NK-92 treated with Interleukin-12 subunit alpha and Interleukin-12 subunit beta, amount 100 ng/mL, for 24 hours (cell line): ENCODE data around the gene SGCB.

ENCODE experiments used
- DNase-seq: peaks from one replicate; lab custom pipeline; 2025; lab: John Stamatoyannopoulos, UW

SGCB gene

GRCh38 chr4:52019936-52020657, 18.0 kb downstream of the SGCB start, which contains the start of gene LRRC66:
TSS of gene LRRC66 (minus strand) at chr4:52020363. CDS start at chr4:52017613, 2,750 bp downstream.
- DNase-seq = no peak

GRCh38 chr4:52017814-52018213, 20.3 kb downstream of the SGCB start:
- no peak for DNase-seq

DNA sequence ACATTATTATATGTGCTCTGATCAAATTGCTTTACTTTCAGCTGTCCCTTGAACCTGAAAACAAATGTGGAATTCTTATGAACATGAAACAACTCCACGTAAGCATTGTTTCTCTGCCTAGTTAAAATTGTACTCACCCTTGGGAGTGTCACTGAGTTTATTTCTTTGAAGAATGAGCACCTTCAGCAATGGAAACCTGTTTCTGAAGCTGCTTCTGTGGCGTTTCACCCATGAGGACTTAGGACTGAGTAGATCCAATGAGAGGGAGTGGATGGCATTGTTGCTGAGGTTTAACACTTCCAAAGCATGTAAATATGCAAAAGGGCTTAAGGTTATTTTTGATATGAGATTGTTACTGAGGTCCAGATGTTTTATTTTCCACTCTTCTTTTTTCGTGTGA, 21.1 kb downstream of the SGCB start:
- no peak for DNase-seq

- no peak for DNase-seq
Measured at GRCh38 chr4:52015366-52015765, 22.7 kb downstream of the SGCB start.

- no peak for DNase-seq
Measured at GRCh38 chr4:52014903-52015302, 23.2 kb downstream of the SGCB start.

DNA sequence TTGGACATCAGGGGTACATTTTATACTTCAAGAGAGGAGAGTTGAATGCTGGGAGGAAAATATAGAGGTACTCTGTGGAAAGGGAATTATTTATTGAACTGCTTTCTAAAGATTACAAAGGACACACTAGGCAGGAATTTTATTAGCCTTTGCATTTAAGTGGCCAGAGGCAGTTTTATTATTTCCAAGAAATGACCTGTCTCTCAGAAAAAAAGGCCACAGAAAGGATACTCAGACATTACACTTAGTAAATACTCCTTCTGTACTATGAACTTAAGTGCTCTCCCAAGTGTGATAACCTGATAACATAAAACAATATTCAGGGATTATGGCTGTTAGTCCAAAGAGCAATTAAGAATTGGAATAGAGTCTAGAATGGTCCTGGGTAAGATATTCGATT, 25.4 kb downstream of the SGCB start:
- no peak for DNase-seq

DNA sequence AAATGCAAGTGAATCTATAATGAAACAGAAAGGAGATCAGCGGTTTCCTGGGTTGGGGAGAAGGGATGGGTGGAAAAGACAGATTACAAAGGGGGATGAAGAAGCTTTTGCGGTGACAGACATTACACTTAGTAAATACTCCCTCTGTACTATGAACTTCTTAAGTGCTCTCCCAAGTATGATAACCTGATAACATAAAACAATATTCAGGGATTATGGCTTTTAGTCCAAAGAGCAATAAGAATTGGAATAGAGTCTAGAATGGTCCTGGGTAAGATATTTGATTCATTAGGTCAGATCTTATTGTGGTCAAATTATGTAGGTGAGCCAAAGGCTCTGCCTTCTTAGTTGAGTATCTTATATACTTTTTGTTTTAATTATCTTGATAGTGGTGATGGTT, 27.1 kb downstream of the SGCB start:
- no peak for DNase-seq

DNA sequence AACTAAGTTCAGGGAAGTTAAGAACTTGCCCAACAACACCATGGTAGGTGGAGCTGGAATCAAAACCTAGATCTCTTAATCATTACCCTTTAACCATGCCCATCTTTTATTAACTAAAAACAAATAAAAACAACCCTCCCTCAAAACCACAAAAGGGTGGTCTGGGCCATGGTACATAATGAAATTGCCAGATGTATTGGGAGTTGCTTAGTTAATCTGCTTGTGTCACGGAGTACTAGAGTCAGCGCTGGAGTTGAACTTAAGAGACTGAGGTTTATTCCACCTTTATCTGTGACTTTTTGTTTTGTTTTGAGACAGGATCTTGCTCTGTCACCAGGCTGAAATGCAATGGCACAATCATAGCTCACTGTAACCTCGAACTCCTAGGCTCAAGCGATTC, 31.2 kb downstream of the SGCB start:
- no peak for DNase-seq

GRCh38 chr4:52005604-52006273, 32.4 kb downstream of the SGCB start:
- DNase-seq = no peak

DNA sequence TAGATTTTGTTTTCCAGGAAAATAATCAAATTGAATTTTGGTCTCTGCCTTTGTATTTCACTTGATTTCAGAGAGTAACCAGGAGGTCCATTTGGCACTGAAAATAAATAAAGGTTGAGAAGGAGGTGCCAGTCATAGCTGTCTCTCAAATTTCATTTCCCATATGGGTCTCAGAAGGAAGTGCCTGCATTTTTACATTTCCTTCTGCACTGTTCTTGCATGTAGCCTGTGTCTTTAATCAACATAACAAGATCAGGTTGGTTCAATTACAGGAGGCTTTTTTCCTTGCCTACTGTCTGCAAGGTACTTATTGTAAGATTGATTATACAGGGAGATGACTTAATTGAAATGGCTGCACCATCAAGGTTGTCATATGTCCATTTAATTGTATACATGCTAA, 33.7 kb downstream of the SGCB start:
- no peak for DNase-seq

- DNase-seq = no peak
Measured at GRCh38 chr4:52001616-52002015, 36.5 kb downstream of the SGCB start.

DNA sequence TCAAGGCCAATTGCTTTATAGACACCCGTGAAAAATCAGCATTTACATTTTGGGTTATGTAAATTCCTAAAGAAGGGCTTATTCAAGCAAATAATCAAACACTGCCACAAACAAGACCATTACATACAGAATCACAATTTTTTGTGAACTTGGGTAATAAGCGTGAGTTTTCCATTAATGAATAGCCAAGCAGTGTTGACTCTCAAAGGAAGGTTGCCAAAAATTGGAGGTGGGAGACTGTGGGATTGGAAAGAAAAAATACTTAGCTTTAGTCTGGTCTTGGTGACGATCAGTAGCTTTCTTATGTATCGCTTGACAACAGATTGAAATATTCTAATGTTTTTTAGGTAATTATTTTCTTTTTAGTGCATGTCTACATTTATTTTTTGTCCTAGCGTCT, 38.8 kb downstream of the SGCB start:
- DNase-seq = no peak

- no peak for DNase-seq
Measured at GRCh38 chr4:51998837-51999236, 39.3 kb downstream of the SGCB start.

- DNase-seq = no peak
Measured at GRCh38 chr4:51997647-51998046, 40.5 kb downstream of the SGCB start.

- DNase-seq = no peak
Measured at GRCh38 chr4:51995647-51996220, 42.4 kb downstream of the SGCB start.
